Endothelial cell of umbilical vein (primary cell): Measurements from ENCODE around the gene MROH2A. TPM values are rescaled to one million over a fixed set of nuclear protein-coding genes. Genes with fewer than 3 reads are reported as not detected.

Source experiments
- BruUV-seq: library from RNA; stranded (reverse); fragments of 400-500 nt; replicated peaks from 2 replicates; lab custom pipeline; 2021; lab: Mats Ljungman, UMichigan
- CTCF ChIA-PET: fragments of 300-600, 350-600 bp; sonication (Branson Sonifier 250); formaldehyde crosslinking; loops from one replicate; lab custom pipeline; 2021; ENCODE audit warnings: antibody characterized with exemption, inconsistent platforms; lab: Charles Lee
- POLR2A ChIA-PET: fragments of 300-600, 350-600 bp; sonication (Branson Sonifier 250); formaldehyde crosslinking; loops from one replicate; lab custom pipeline; 2021; ENCODE audit warnings: antibody characterized with exemption, inconsistent platforms; lab: Charles Lee
- DNase-seq: peaks from one replicate; pipeline ENCODE4 v3.0.0-alpha.2; 2011; ENCODE audit warnings: low read depth, low spot score
- FAIRE-seq: peaks from 2 replicates; lab custom pipeline; 2011; peaks lifted over from hg19 to GRCh38; lab: Jason Lieb, UNC
- H2AFZ ChIP-seq: 2 replicates; pipeline ENCODE4 v1.6.0; 2012; ENCODE audit warnings: low read depth, low read length, control low read depth, inconsistent platforms
- H3K27ac ChIP-seq: 2 replicates; pipeline ENCODE4 v1.5.1; 2011; ENCODE audit warnings: low read depth, mild to moderate bottlenecking, control low read depth, low read length, moderate library complexity; ENCODE audit not compliant: insufficient read depth
- H3K27me3 ChIP-seq, 2 experiments: 2 replicates each; pipeline versions ENCODE4 v1.6.0 to v1.6.1; 2011; ENCODE audit warnings: low read length in 2 of 2, mixed read lengths in 1 of 2; ENCODE audit not compliant: control insufficient read depth in 2 of 2, insufficient read depth in 2 of 2
- H3K36me3 ChIP-seq, 2 experiments: 2 replicates in 1 of 2; 3 replicates in 1 of 2; pipeline ENCODE4 v1.5.1; 2011; ENCODE audit warnings: low read length in 2 of 2, mild to moderate bottlenecking in 1 of 2, moderate library complexity in 1 of 2; ENCODE audit not compliant: control insufficient read depth in 2 of 2, insufficient read depth in 2 of 2; ENCODE audit errors: extremely low read depth in 1 of 2
- H3K4me1 ChIP-seq: 3 replicates; pipeline ENCODE4 v1.5.1; 2011; ENCODE audit warnings: mild to moderate bottlenecking, low read length; ENCODE audit not compliant: control insufficient read depth, insufficient read depth; ENCODE audit errors: extremely low read depth
- H3K4me2 ChIP-seq: 2 replicates; pipeline ENCODE4 v1.6.1; 2011; ENCODE audit warnings: low read length, control low read depth, mixed read lengths; ENCODE audit not compliant: insufficient read depth
- H3K4me3 ChIP-seq, 3 experiments: fragments of 200-600 bp in 1 of 3; sonication (generic), shearing (Covaris generic) in 1 of 3; replicated peaks in 1 of 3; 2 replicates each; pipeline ENCODE4 v1.5.1; 2011 to 2016; ENCODE audit warnings: control low read depth in 3 of 3, low read length in 3 of 3, mild to moderate bottlenecking in 2 of 3, inconsistent platforms in 1 of 3, low read depth in 1 of 3, moderate library complexity in 1 of 3; ENCODE audit not compliant: insufficient read depth in 1 of 3
- H3K79me2 ChIP-seq: 2 replicates; pipeline ENCODE4 v1.6.0; 2012; ENCODE audit warnings: low read length, inconsistent platforms; ENCODE audit not compliant: control insufficient read depth, insufficient read depth
- H3K9ac ChIP-seq: replicated peaks from 2 replicates; pipeline ENCODE3; 2011; ENCODE audit warnings: low read length, control low read depth; ENCODE audit not compliant: insufficient read depth; ENCODE audit errors: extremely low read depth
- H3K9me1 ChIP-seq: replicated peaks from 3 replicates; pipeline ENCODE4 v1.6.0; 2011; ENCODE audit warnings: mild to moderate bottlenecking, low read length; ENCODE audit not compliant: control insufficient read depth, insufficient read depth; ENCODE audit errors: extremely low read depth
- H3K9me3 ChIP-seq: replicated peaks from 2 replicates; pipeline ENCODE4 v1.5.1; 2012; ENCODE audit warnings: low read length, inconsistent platforms; ENCODE audit not compliant: control insufficient read depth, insufficient read depth
- H4K20me1 ChIP-seq: replicated peaks from 2 replicates; pipeline ENCODE3; 2011; ENCODE audit warnings: mild to moderate bottlenecking, low read length; ENCODE audit not compliant: control insufficient read depth, insufficient read depth; ENCODE audit errors: extremely low read depth
- EZH2 ChIP-seq: IDR thresholded peaks from 2 replicates; pipeline ENCODE4 v1.6.1; 2012; ENCODE audit warnings: borderline replicate concordance, low read depth, mild to moderate bottlenecking, moderate library complexity, low read length, inconsistent platforms; ENCODE audit not compliant: severe bottlenecking
- FOS ChIP-seq: IDR thresholded peaks from 2 replicates; pipeline ENCODE4 v1.6.1; 2011; ENCODE audit warnings: mild to moderate bottlenecking, low read length, moderate library complexity, borderline replicate concordance; ENCODE audit not compliant: insufficient read depth
- GATA2 ChIP-seq: IDR thresholded peaks from 2 replicates; pipeline ENCODE4 v1.7.0; 2011; ENCODE audit warnings: low read depth, mild to moderate bottlenecking, moderate library complexity, mixed read lengths, low read length; ENCODE audit not compliant: insufficient read length, insufficient read depth
- JUN ChIP-seq: IDR thresholded peaks from 2 replicates; pipeline ENCODE4 v1.6.1; 2011; ENCODE audit warnings: borderline replicate concordance, low read depth; ENCODE audit not compliant: insufficient read length, insufficient read depth
- MYC ChIP-seq: IDR thresholded peaks from one replicate; pipeline ENCODE4 v1.6.1; 2011; ENCODE audit warnings: mild to moderate bottlenecking, low read depth, low read length
- POLR2A ChIP-seq: IDR thresholded peaks from 2 replicates; pipeline ENCODE4 v1.6.1; 2012; ENCODE audit warnings: low read depth, mild to moderate bottlenecking, control low read depth, low read length
- POLR2AphosphoS5 ChIP-seq: IDR thresholded peaks from 2 replicates; pipeline ENCODE4 v1.6.1; 2012; ENCODE audit warnings: low read depth, mild to moderate bottlenecking, control low read depth, low read length, moderate library complexity; ENCODE audit not compliant: insufficient read depth
- dilution Hi-C: fragments of 300-500 bp; cut with MboI; formaldehyde crosslinking; loops from one replicate; pipeline ENCODE4 v1.15.0; 2019; ENCODE audit warnings: low sequenced_read_pairs; ENCODE audit not compliant: extremely low pct_ligation_motif_present
- intact Hi-C: fragments of 100-400 bp; cut with micrococcal nuclease; formaldehyde crosslinking; loops from one replicate; pipeline ENCODE4 v1.10.0; 2022
- polyA plus RNA-seq, 4 experiments: library from polyadenylated mRNA; depleted of rRNA in 3 of 4; stranded (reverse) in 3 of 4; unstranded in 1 of 4; fragments of >200 nt; gene quantifications; 2 replicates each; pipeline versions ENCODE4 v1.2.1 to v1.2.3, GENCODE V29; 2011 to 2012; ENCODE audit warnings: missing spikeins in 1 of 4
- total RNA-seq: library from RNA; stranded (reverse); gene quantifications from 2 replicates; pipeline ENCODE4 v1.2.3, GENCODE V29; 2021
- TF ChIP-seq, protein P1 (sequence below), 2 donors: IDR thresholded peaks; 1 replicate in 1 of 2; 2 replicates in 1 of 2; pipeline ENCODE4 v1.5.1; 2011; ENCODE audit warnings: low read length in 2 of 2, mild to moderate bottlenecking in 2 of 2, moderate library complexity in 2 of 2, control low read depth in 1 of 2, inconsistent platforms in 1 of 2, low read depth in 1 of 2; ENCODE audit not compliant: insufficient read depth in 1 of 2; ENCODE audit errors: extremely low read depth in 1 of 2
- TF ChIP-seq, protein P2 (sequence below): IDR thresholded peaks from 2 replicates; pipeline ENCODE4 v1.6.1; 2011; ENCODE audit not compliant: insufficient read depth, insufficient read length

Gene MROH2A
- total and polyA plus RNA-seq, 2 donors (not counting 3 experiments of a cell fraction or from before 2014, with no cell fraction given) = not detected

DNA sequence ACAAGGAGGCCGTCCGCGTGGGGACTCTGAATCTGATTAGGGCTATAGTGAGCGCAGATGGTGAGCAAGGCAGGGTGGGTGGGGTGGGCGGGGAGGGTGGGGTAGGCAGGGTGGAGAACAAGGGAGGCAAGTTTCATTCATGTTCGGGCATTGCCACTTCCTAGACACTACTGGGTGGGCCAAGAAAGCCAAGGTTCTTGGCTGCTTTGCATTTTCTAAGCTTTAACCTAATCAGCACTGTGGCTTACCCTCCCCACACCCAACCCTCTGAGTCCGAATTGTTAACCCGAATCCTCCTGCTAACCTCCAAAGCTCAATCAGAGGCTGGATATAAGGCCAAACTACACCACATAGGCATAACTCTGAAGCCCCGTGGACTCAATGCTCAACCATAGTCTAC is 18.1 kb downstream of the MROH2A start:
- Histone ChIP-seq H3K79me2 (no peaks in the 10 kb centered on the region), H3K4me3 (no peak overlapping the region), H3K4me1 (no peaks in the 10 kb centered on the region), H2AFZ (no peak overlapping the region), H3K9me3 (no peaks in the 10 kb centered on the region), H3K4me2 (no peak overlapping the region), H4K20me1 (no peaks in the 10 kb centered on the region), H3K36me3 (no peaks in the 10 kb centered on the region), H3K9ac (no peak overlapping the region), H3K9me1 (no peaks in the 10 kb centered on the region), H3K27me3 (no peaks in the 10 kb centered on the region), H3K27ac (no peak overlapping the region)
- TF ChIP-seq JUN = no peak
- dilution Hi-C loops (no loop called here), intact Hi-C loops (no loop called here)
- FAIRE-seq = no peak
- no peak for DNase-seq
- no TSS peak for BruUV-seq
- CTCF ChIA-PET = no interaction called here
- POLR2A ChIA-PET = no interaction called here

DNA sequence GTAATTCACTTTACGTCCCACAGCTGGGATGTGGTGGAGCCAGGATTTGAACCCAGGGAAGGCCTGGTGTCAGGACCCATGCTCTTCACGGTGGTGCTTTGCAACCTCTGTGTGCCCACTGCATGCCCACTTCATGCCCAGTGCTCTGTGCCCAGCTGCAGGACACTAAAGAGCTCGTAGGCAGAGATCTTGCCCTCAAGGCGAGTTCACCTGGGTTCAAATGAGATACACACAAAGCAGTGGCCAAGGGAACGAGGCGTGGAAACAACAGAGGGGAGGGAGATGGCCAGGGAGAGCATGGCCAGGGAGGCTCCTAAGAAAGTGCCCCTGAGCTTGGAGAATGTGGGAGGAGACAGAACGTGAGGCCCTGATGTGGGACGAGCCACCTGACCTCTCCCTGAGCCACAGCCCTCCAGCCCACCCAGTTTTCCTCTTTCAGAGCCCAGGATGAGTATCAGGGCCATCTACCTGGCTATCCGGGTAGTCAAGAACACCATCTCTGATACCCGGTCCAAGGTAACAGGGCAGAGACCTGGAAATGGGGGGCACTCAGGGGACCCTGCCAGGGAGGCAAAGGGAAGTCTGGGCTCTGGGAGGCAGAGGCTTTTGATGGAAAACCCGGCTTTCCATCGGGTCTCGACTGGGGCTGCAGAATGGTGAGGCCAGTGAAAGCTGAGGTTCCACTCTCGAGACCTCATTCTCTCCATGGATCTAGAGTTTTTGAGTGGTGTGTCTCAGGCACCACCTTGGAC is 20.4 kb downstream of the MROH2A start:
- CTCF ChIA-PET = no interaction called here
- no peak overlapping the region for H3K9ac ChIP-seq
- no peaks in the 10 kb centered on the region for H3K36me3 ChIP-seq
- no peak overlapping the region for H3K4me2 ChIP-seq
- BruUV-seq = no TSS peak
- TF ChIP-seq POLR2A (no peak), EZH2 (no peak), POLR2AphosphoS5 (no peak), FOS (no peak), JUN (no peak), MYC (no peak), GATA2 (no peak)
- TF ChIP-seq, protein P1, sequence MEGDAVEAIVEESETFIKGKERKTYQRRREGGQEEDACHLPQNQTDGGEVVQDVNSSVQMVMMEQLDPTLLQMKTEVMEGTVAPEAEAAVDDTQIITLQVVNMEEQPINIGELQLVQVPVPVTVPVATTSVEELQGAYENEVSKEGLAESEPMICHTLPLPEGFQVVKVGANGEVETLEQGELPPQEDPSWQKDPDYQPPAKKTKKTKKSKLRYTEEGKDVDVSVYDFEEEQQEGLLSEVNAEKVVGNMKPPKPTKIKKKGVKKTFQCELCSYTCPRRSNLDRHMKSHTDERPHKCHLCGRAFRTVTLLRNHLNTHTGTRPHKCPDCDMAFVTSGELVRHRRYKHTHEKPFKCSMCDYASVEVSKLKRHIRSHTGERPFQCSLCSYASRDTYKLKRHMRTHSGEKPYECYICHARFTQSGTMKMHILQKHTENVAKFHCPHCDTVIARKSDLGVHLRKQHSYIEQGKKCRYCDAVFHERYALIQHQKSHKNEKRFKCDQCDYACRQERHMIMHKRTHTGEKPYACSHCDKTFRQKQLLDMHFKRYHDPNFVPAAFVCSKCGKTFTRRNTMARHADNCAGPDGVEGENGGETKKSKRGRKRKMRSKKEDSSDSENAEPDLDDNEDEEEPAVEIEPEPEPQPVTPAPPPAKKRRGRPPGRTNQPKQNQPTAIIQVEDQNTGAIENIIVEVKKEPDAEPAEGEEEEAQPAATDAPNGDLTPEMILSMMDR (IDR thresholded peaks at IDR 0.05; ENCODE audit: extremely low read depth in 1 of 2, insufficient read depth in 1 of 2, low read depth in 1 of 2, low read length in 2 of 2) = no peak
- TF ChIP-seq, protein P2, sequence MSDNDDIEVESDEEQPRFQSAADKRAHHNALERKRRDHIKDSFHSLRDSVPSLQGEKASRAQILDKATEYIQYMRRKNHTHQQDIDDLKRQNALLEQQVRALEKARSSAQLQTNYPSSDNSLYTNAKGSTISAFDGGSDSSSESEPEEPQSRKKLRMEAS = no peak
- H2AFZ ChIP-seq = no peak overlapping the region
- no peak overlapping the region for H3K4me3 ChIP-seq
- H3K9me1 ChIP-seq = no peaks in the 10 kb centered on the region
- no peaks in the 10 kb centered on the region for H4K20me1 ChIP-seq
- H3K4me1 ChIP-seq = no peaks in the 10 kb centered on the region
- no peak overlapping the region for H3K27ac ChIP-seq
- intact Hi-C loops (no loop called here), dilution Hi-C loops (no loop called here)
- POLR2A ChIA-PET = no interaction called here
- no peaks in the 10 kb centered on the region for H3K79me2 ChIP-seq
- DNase-seq (no peak), FAIRE-seq (no peak)
- no peaks in the 10 kb centered on the region for H3K27me3 ChIP-seq
- no peaks in the 10 kb centered on the region for H3K9me3 ChIP-seq
